GM12878 (cell line): ENCODE results near the gene CBARP. TPM values are rescaled to one million over a fixed set of nuclear protein-coding genes. Genes with fewer than 3 reads are reported as not detected.
A peak's percentile ranks its signal among the peaks of the same experiment; 100 is the strongest.

Source experiments
- ATAC-seq: fragments of 200-7000 bp; cut with Tn5 transposase; 3 replicates; pipeline ENCODE4 v1.9.1; 2020; ENCODE audit warnings: mild to moderate bottlenecking, moderate library complexity
- BruUV-seq: library from RNA; stranded (reverse); fragments of 400-500 nt; replicated peaks from 2 replicates; lab custom pipeline; 2021; lab: Mats Ljungman, UMichigan
- CTCF ChIA-PET: fragments of 300-600 bp; sonication (Branson Sonifier 250); formaldehyde crosslinking; extraction: SDS; loops from one replicate; lab custom pipeline; 2021; ENCODE audit warnings: inconsistent platforms; lab: Yijun Ruan, JAX
- POLR2A ChIA-PET: fragments of 350-600 bp; formaldehyde crosslinking; extraction: SDS; loops from one replicate; lab custom pipeline; 2021; ENCODE audit warnings: inconsistent platforms; lab: Charles Lee
- RAD21 ChIA-PET: fragments of 300-600 bp; sonication (Branson Sonifier 250); formaldehyde crosslinking; loops from one replicate; lab custom pipeline; 2023; ENCODE audit warnings: antibody characterized with exemption; ENCODE audit not compliant: unreplicated experiment; lab: Charles Lee
- SMC1A ChIA-PET: fragments of 300-600 bp; sonication (Branson Sonifier 250); formaldehyde crosslinking; loops from one replicate; lab custom pipeline; 2023; ENCODE audit not compliant: unreplicated experiment, uncharacterized antibody; lab: Charles Lee
- DNase-seq: peaks from one replicate; pipeline ENCODE4 v3.0.0-alpha.2; 2011; ENCODE audit warnings: low read depth, low spot score
- FAIRE-seq: peaks from 3 replicates; lab custom pipeline; 2011; peaks lifted over from hg19 to GRCh38; lab: Jason Lieb, UNC
- H2AFZ ChIP-seq: 2 replicates; pipeline ENCODE4 v1.6.0; 2011; ENCODE audit warnings: low read depth, low read length, control low read depth; ENCODE audit not compliant: control insufficient read depth
- H3K27ac ChIP-seq: 2 replicates; pipeline ENCODE4 v1.5.1; 2011; ENCODE audit warnings: control low read depth; ENCODE audit not compliant: control insufficient read depth, insufficient read depth
- H3K27me3 ChIP-seq, 2 experiments: replicated peaks in 1 of 2; 2 replicates each; pipeline versions ENCODE4 v1.6.0 to v1.6.1; 2011; ENCODE audit warnings: low read length in 1 of 2; ENCODE audit not compliant: control insufficient read depth in 2 of 2, insufficient read depth in 2 of 2
- H3K36me3 ChIP-seq, 2 experiments: 2 replicates each; pipeline ENCODE4 v1.5.1; 2011; ENCODE audit warnings: low read length in 1 of 2; ENCODE audit not compliant: control insufficient read depth in 2 of 2, insufficient read depth in 2 of 2
- H3K4me1 ChIP-seq: 2 replicates; pipeline ENCODE4 v1.6.1; 2011; ENCODE audit warnings: mild to moderate bottlenecking, low read length, moderate library complexity, mixed read lengths; ENCODE audit not compliant: control insufficient read depth, insufficient read depth
- H3K4me2 ChIP-seq: 2 replicates; pipeline ENCODE4 v1.6.0; 2011; ENCODE audit warnings: control low read depth; ENCODE audit not compliant: control insufficient read depth, insufficient read depth
- H3K4me3 ChIP-seq: fragments of 200-600 bp; sonication (generic); 2 replicates; pipeline ENCODE4 v1.5.1; 2016
- H3K79me2 ChIP-seq: 2 replicates; pipeline ENCODE4 v1.6.0; 2011; ENCODE audit warnings: low read length; ENCODE audit not compliant: control insufficient read depth, insufficient read depth
- H3K9ac ChIP-seq: 2 replicates; pipeline ENCODE4 v1.8.0; 2011; ENCODE audit warnings: low read length, control low read depth, mixed read lengths; ENCODE audit not compliant: control insufficient read depth, insufficient read depth
- H3K9me3 ChIP-seq: replicated peaks from 3 replicates; pipeline ENCODE4 v1.5.1; 2011; ENCODE audit warnings: mild to moderate bottlenecking, low read length; ENCODE audit not compliant: control insufficient read depth, insufficient read depth
- H4K20me1 ChIP-seq: 2 replicates; pipeline ENCODE4 v1.6.0; 2011; ENCODE audit not compliant: control insufficient read depth, insufficient read depth
- BCL3 ChIP-seq: IDR thresholded peaks from 2 replicates; pipeline ENCODE4 v1.6.1; 2011; ENCODE audit warnings: borderline replicate concordance, low read depth, mild to moderate bottlenecking, moderate library complexity, low read length; ENCODE audit not compliant: insufficient read depth, poor library complexity, severe bottlenecking
- CHD2 ChIP-seq: IDR thresholded peaks from 2 replicates; pipeline ENCODE4 v1.6.1; 2011; ENCODE audit warnings: low read depth, low read length, improper control_type of control experiment, borderline replicate concordance
- HCFC1 ChIP-seq: fragments of 150-350 bp; IDR thresholded peaks from 2 replicates; pipeline ENCODE4 v1.6.1; 2014; ENCODE audit warnings: low read length
- NFYA ChIP-seq: IDR thresholded peaks from 2 replicates; pipeline ENCODE4 v1.6.1; 2011; ENCODE audit warnings: low read depth, mild to moderate bottlenecking, low read length, improper control_type of control experiment, borderline replicate concordance
- NR2C2 ChIP-seq: IDR thresholded peaks from 2 replicates; pipeline ENCODE4 v1.6.1; 2011; ENCODE audit warnings: borderline replicate concordance, low read depth; ENCODE audit not compliant: control insufficient read depth, insufficient read length
- NRF1 ChIP-seq: conservative IDR thresholded peaks from 2 replicates; pipeline ENCODE4 v1.6.1; 2011; ENCODE audit warnings: mild to moderate bottlenecking, low read depth, low read length, improper control_type of control experiment
- PAX8 ChIP-seq: fragments of 450-650 bp; IDR thresholded peaks from 2 replicates; pipeline ENCODE4 v1.6.1; 2017; ENCODE audit warnings: mild to moderate bottlenecking, moderate library complexity
- POLR2AphosphoS5 ChIP-seq: IDR thresholded peaks from 2 replicates; pipeline ENCODE4 v1.6.1; 2011; ENCODE audit warnings: mild to moderate bottlenecking, low read length, inconsistent platforms
- POU2F2 ChIP-seq: IDR thresholded peaks from 3 replicates; pipeline ENCODE4 v1.6.1; 2011; ENCODE audit warnings: low read depth, mild to moderate bottlenecking, low read length, borderline replicate concordance
- PRDM15 ChIP-seq: fragments of 450-650 bp; formaldehyde crosslinking; IDR thresholded peaks from 2 replicates; pipeline ENCODE4 v1.4.0; 2020; ENCODE audit warnings: mild to moderate bottlenecking, moderate library complexity
- REST ChIP-seq: IDR thresholded peaks from 2 replicates; pipeline ENCODE4 v1.6.1; 2012; ENCODE audit warnings: mild to moderate bottlenecking, low read depth, low read length
- SMC3 ChIP-seq: IDR thresholded peaks from 2 replicates; pipeline ENCODE4 v1.6.1; 2011; ENCODE audit warnings: low read length, improper control_type of control experiment, borderline replicate concordance
- ZNF217 ChIP-seq: fragments of 450-650 bp; IDR thresholded peaks from 2 replicates; pipeline ENCODE4 v1.6.1; 2017; ENCODE audit warnings: antibody characterized with exemption, mild to moderate bottlenecking
- WGBS: methylation state at CpG from one replicate; pipeline ENCODE4 v1.1.6; 2016; ENCODE audit warnings: low lambda C conversion rate; ENCODE audit not compliant: insufficient replicate concordance, insufficient coverage; ENCODE audit errors: missing lambda C conversion rate; 5-methylcytosine and 5-hydroxymethylcytosine counted together
- in situ Hi-C: fragments of 300-500 bp; cut with MboI; formaldehyde crosslinking; loops from 9 replicates; pipeline ENCODE4 v1.14.3; 2018; ENCODE audit warnings: mixed read lengths
- intact Hi-C: fragments of 100-400 bp; cut with micrococcal nuclease; formaldehyde crosslinking; loops from one replicate; pipeline ENCODE4 v1.14.2; 2022; ENCODE audit not compliant: unreplicated experiment
- polyA plus RNA-seq, 11 experiments: library from polyadenylated mRNA; depleted of rRNA in 4 of 11; unstranded in 6 of 11; stranded (reverse) in 5 of 11; fragments of >200 nt; fragmentation: Nextera tagmentation in 4 of 11; fragmentation: Illumina TruSeq in 1 of 11; extraction: Ambion mirVana in 4 of 11; extraction: Trizol in 1 of 11; gene quantifications; 1 replicate in 1 of 11; 2 replicates in 10 of 11; pipeline versions ENCODE4 v1.2.1 to v1.2.3, GENCODE V29; 2011 to 2016; ENCODE audit warnings: inconsistent platforms in 2 of 11, missing spikeins in 2 of 11, low read depth in 1 of 11
- total RNA-seq, 4 experiments: library from RNA; depleted of rRNA in 3 of 4; stranded (reverse); fragments of >200 nt in 3 of 4; fragmentation: Illumina TruSeq in 1 of 4; extraction: Trizol in 1 of 4; gene quantifications; 2 replicates each; pipeline versions ENCODE4 v1.2.1 to v1.2.3, GENCODE V29; 2013 to 2021

The CBARP gene
- total and polyA plus RNA-seq, 10 of the 15 experiments (the other 5 are each of a cell fraction or from before 2014, with no cell fraction given) = 0.04 to 0.59 (median 0.18) TPM; not detected in 3

- RAD21 ChIA-PET = no interaction called here
- Histone ChIP-seq H3K4me3 (no peak overlapping the region), H2AFZ (peak overlapping the region; percentile 68), H3K9me3 (no peaks in the 10 kb centered on the region), H3K4me2 (peak overlapping the region; percentile 61), H3K4me1 (peaks cover 31% of the 10 kb centered on the region), H3K36me3 (no peaks in the 10 kb centered on the region), H3K27me3 (no peaks in the 10 kb centered on the region), H4K20me1 (no peaks in the 10 kb centered on the region), H3K27ac (peak overlapping the region; percentile 59), H3K79me2 (no peaks in the 10 kb centered on the region), H3K9ac (peak overlapping the region; percentile 46; the same call in 1 of the 2 replicates)
- intact Hi-C loops = loop anchor here (5.0 kb wide), 1 partner anchor 81 kb away; the partner anchor contains the start of gene GPX4
- no TSS peak for BruUV-seq
- CTCF ChIA-PET = interaction anchor here (1.3 kb wide), 1 partner anchor 70 kb away, joined by 4 read pairs; no protein-coding TSS in a partner anchor
- FAIRE-seq (no peak), ATAC-seq (peak; percentile 87), DNase-seq (peak; percentile 66)
- WGBS = 9% methylated on average over 16 of the region's 19 CpGs
- in situ Hi-C loops = no loop called here
- POLR2A ChIA-PET = interaction anchor here (0.7 to 2.3 kb wide), 4 partner anchors 8 to 145 kb away, joined by 3 to 7 read pairs (median 4); partner anchors contain the start of gene ABCA7
- SMC1A ChIA-PET = no interaction called here
- no peak for TF ChIP-seq POU2F2
- no peak for TF ChIP-seq HCFC1
- peak; percentile 49; the same call in 1 of the 2 replicates for TF ChIP-seq CHD2
- no peak for TF ChIP-seq NR2C2
- TF ChIP-seq NRF1 = no peak
- TF ChIP-seq ZNF217 = peak; percentile 73; the same call in 1 of the 2 replicates
- TF ChIP-seq PAX8 = no peak
- 0 out of 2 replicates have a peak, but pooled peaks have one; percentile 34 for TF ChIP-seq POLR2AphosphoS5
- no peak for TF ChIP-seq PRDM15 (CRISPR knock-in tag)
- no peak for TF ChIP-seq REST
- TF ChIP-seq BCL3 = peak; percentile 91
- TF ChIP-seq NFYA = no peak
- no peak for TF ChIP-seq SMC3
These were observed 54.1 kb downstream of the CBARP start for GRCh38 chr19:1183543-1184172.
